ENCODE data around the gene NOS3. TPM values are rescaled to one million over a fixed set of nuclear protein-coding genes. Genes with fewer than 3 reads are reported as not detected.

NOS3 gene
- polyA plus RNA-seq, 3 donors = 0.26 to 0.72 (median 0.39) TPM

- no peaks in the 10 kb centered on the region for H3K27me3 Mint-ChIP-seq (ENCODE audit: low read depth in 3 of 3)
- Histone ChIP-seq H3K9me3 (replicated peaks in 1 of 2; ENCODE audit: control insufficient read depth in 1 of 2, insufficient read depth in 1 of 2, low read length in 2 of 2) (no peaks in the 10 kb centered on the region), H2AFZ (ENCODE audit: insufficient read depth, low read depth, low read length, poor library complexity, severe bottlenecking) (no peak overlapping the region), H3K79me2 (ENCODE audit: insufficient read depth, low read length) (peaks cover 4% of the 10 kb centered on the region), H3K4me2 (replicated peaks; ENCODE audit: extremely low read depth, low read length, poor library complexity, severe bottlenecking) (no peak overlapping the region), H3K36me3 (replicated peaks in 1 of 2; ENCODE audit: control insufficient read depth in 1 of 2, insufficient read depth in 2 of 2, low read length in 2 of 2) (peaks cover 31 to 34% of the 10 kb centered on the region in 2 donors), H3K27me3 (ENCODE audit: control insufficient read depth in 2 of 2, insufficient read depth in 2 of 2, low read length in 2 of 2) (no peaks in the 10 kb centered on the region), H3K4me3 (replicated peaks in 1 of 3; ENCODE audit: low read depth in 2 of 3, low read length in 3 of 3) (no peak overlapping the region), H3K27ac (ENCODE audit: low read depth in 1 of 2, low read length in 2 of 2) (peak overlapping the region in 1 of 2 donors; percentile 17), H3K9ac (ENCODE audit: insufficient read depth, low read length, poor library complexity, severe bottlenecking) (no peak overlapping the region), H3K4me1 (ENCODE audit: control insufficient read depth in 1 of 2, insufficient read depth in 2 of 2, low read length in 2 of 2) (peaks cover 7 to 10% of the 10 kb centered on the region in 2 donors), H4K20me1 (ENCODE audit: insufficient read depth, low read length) (no peaks in the 10 kb centered on the region)
- DNase-seq = no peak
- peaks cover 0 to 1% (median 0%) of the 10 kb centered on the region in 7 donors for H3K9me3 Mint-ChIP-seq
- WGBS (ENCODE audit: insufficient coverage) = 95% methylated on average over 16 of the region's 17 CpGs
- H3K36me3 Mint-ChIP-seq = peaks cover 34 to 39% of the 10 kb centered on the region in 2 donors
- H3K27ac Mint-ChIP-seq = peak overlapping the region in 2 of 7 donors; percentile 19 to 68
- no peak overlapping the region for H3K4me3 Mint-ChIP-seq
- no peak for TF ChIP-seq CTCF (IDR thresholded peaks at IDR 0.05)
- peaks cover 13% of the 10 kb centered on the region for H3K4me1 Mint-ChIP-seq
- intact Hi-C loops (cut with micrococcal nuclease) = loop anchor here in 1 of 2 donors (10.0 kb wide), 1 partner anchor 62 kb away; no protein-coding TSS in a partner anchor
Measured at GRCh38 chr7:151032936-151033863, 42.4 kb downstream of the NOS3 start.

- WGBS (ENCODE audit: insufficient coverage) = 88% methylated on average over 3 of the region's 5 CpGs
- no peak overlapping the region for H3K27ac Mint-ChIP-seq
- peaks cover 31 to 34% of the 10 kb centered on the region in 2 donors for H3K36me3 ChIP-seq (replicated peaks in 1 of 2; ENCODE audit: control insufficient read depth in 1 of 2, insufficient read depth in 2 of 2, low read length in 2 of 2)
- DNase-seq = no peak
- TF ChIP-seq CTCF (IDR thresholded peaks at IDR 0.05) = no peak
- no peaks in the 10 kb centered on the region for H3K9me3 ChIP-seq (replicated peaks in 1 of 2; ENCODE audit: control insufficient read depth in 1 of 2, insufficient read depth in 1 of 2, low read length in 2 of 2)
- no peaks in the 10 kb centered on the region for H3K27me3 ChIP-seq (ENCODE audit: control insufficient read depth in 2 of 2, insufficient read depth in 2 of 2, low read length in 2 of 2)
- H3K36me3 Mint-ChIP-seq = peaks cover 34 to 39% of the 10 kb centered on the region in 2 donors
- no peak overlapping the region for H3K4me3 Mint-ChIP-seq
- no peak overlapping the region for H3K4me3 ChIP-seq (replicated peaks in 1 of 3; ENCODE audit: low read depth in 2 of 3, low read length in 3 of 3)
- intact Hi-C loops (cut with micrococcal nuclease) = loop anchor here in 1 of 2 donors (10.0 kb wide), 1 partner anchor 61 kb away; no protein-coding TSS in a partner anchor
- peaks cover 1% of the 10 kb centered on the region for H3K79me2 ChIP-seq (ENCODE audit: insufficient read depth, low read length)
- peaks cover 0 to 1% (median 0%) of the 10 kb centered on the region in 7 donors for H3K9me3 Mint-ChIP-seq
- no peak overlapping the region for H3K9ac ChIP-seq (ENCODE audit: insufficient read depth, low read length, poor library complexity, severe bottlenecking)
- no peak overlapping the region for H2AFZ ChIP-seq (ENCODE audit: insufficient read depth, low read depth, low read length, poor library complexity, severe bottlenecking)
- no peaks in the 10 kb centered on the region for H4K20me1 ChIP-seq (ENCODE audit: insufficient read depth, low read length)
- H3K27ac ChIP-seq (ENCODE audit: low read depth in 1 of 2, low read length in 2 of 2) = no peak overlapping the region
- H3K4me2 ChIP-seq (replicated peaks; ENCODE audit: extremely low read depth, low read length, poor library complexity, severe bottlenecking) = no peak overlapping the region
- H3K27me3 Mint-ChIP-seq (ENCODE audit: low read depth in 3 of 3) = no peaks in the 10 kb centered on the region
- peaks cover 5 to 9% of the 10 kb centered on the region in 2 donors for H3K4me1 ChIP-seq (ENCODE audit: control insufficient read depth in 1 of 2, insufficient read depth in 2 of 2, low read length in 2 of 2)
- H3K4me1 Mint-ChIP-seq = peaks cover 14% of the 10 kb centered on the region
Measured at GRCh38 chr7:151033864-151034249, 43.0 kb downstream of the NOS3 start.

All from CD14-positive monocyte (primary cell).